SU-DHL-6 (cell line): ENCODE results near the gene HSDL2.

Source experiments
- CTCF ChIP-seq: fragments of 200-600 bp; sonication (generic); IDR thresholded peaks from one replicate; pipeline ENCODE4 v1.5.1; 2017; ENCODE audit warnings: antibody characterized with exemption, mild to moderate bottlenecking, low read length, moderate library complexity; ENCODE audit not compliant: insufficient read depth, poor library complexity, severe bottlenecking
- EZH2phosphoT487 ChIP-seq: fragments of 200-600 bp; sonication (generic), shearing (Covaris generic); conservative IDR thresholded peaks from 2 replicates; pipeline ENCODE4 v1.6.1; 2018; ENCODE audit warnings: mild to moderate bottlenecking, antibody characterized with exemption, low read length, moderate library complexity, mixed read lengths

- TF ChIP-seq CTCF (no peak), EZH2phosphoT487 (no peak)
Measured at GRCh38 chr9:112375361-112375760, 4.5 kb upstream of the HSDL2 start.
